GM18508 (cell line): ENCODE measurements around the gene METTL16.
"Not testable (repeated sequence)": the region's sequence is repeated elsewhere in the genome, so short reads cannot be mapped to it uniquely, and the experiment has no call there.

Source experiments
- ATAC-seq: cut with Tn5 transposase; IDR thresholded peaks from one replicate; pipeline ENCODE4 v1.9.1; 2021; ENCODE audit warnings: moderate number of reproducible peaks; ENCODE audit not compliant: insufficient read depth, unreplicated experiment

The METTL16 gene

DNA sequence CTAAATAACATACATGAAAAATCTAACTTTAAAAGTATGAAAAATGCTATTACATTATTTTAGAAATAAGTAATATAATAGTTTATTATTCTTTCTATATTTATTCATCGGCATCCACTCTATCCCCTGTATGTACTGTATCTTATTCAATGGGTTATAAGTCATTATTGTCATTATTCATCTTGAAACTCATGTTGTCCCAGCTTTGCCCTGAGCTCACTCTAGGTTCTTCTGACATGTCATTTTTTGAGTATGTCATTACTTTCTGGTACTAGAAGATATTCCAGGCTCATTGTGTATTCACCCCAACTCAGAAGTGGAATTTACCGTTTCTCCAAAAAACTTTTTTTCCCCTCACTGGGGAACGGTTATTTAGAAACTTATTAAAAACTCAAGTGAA, 57.8 kb downstream of the METTL16 start:
- ATAC-seq, result no peak

DNA sequence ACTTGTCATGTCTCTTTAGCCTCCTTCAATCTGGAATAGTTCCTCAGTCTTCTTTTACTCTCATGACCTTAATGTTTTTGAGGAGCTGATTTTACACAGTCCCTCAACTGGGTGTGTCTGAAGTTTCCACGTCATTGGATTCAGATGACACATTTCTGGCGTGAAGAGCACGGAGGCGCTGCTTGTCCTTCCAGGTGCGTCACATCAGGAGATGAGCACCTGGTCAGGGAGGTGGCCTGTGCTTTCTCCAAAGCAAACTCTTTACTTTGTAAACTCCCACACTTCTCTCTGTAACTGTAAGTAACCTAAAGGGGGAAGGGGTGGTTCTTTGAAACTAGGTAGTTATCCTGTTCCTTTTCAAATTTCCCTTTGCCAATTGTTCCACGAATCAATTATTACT, 58.4 kb downstream of the METTL16 start:
- no peak for ATAC-seq

DNA sequence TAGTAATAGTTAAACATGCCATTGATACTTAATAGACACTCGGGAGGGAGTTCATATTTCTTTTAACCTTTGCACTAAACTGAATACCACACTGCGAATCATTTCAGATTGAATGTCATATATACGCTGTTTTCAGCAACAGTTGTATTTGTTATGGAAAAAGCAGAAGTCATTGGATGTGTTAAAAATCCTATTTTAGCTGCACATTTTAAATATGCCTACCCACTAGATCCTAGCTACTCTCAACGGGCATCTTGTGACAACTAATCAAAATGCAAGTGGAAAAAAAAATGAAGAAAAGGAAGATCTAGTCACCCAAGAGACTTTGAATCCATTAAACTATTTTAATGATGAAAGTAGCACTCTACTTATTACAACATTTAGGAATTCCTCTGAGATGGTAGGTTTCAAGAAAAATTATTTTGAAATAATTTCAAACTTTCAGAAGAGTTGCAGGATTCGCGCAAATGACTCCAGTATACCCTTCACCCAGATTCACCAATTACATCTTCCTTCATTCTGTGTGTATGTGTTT, 59.4 kb downstream of the METTL16 start:
- ATAC-seq, result no peak

DNA sequence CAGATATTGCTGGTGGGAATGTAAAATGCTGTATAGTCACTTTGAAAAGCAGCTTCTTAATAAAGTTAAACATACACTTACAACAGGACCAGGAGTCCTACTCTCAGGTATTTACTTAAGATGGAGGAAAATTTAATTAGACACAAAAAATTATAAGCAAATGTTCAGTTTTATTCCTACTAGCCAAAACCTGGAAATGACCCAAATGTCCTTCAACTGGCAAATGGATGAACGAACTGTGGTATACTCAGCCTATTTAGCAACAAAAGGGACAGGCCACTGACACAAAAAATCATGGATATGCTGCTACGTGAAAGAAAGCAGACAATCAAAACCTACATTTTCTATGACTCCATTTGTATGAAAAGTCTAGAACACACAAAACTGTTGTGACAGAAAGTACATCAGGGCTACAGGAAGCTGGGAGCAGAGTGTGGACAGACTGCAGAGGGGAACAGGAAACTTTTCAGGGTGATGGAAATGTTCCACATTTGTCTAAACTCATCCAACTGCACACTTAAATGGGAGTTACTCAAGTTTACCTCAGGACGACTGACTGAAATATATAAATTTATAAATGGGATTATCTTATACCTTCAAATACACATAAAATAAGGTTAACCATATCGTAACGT, 61.6 kb downstream of the METTL16 start:
- ATAC-seq, result no peak

DNA sequence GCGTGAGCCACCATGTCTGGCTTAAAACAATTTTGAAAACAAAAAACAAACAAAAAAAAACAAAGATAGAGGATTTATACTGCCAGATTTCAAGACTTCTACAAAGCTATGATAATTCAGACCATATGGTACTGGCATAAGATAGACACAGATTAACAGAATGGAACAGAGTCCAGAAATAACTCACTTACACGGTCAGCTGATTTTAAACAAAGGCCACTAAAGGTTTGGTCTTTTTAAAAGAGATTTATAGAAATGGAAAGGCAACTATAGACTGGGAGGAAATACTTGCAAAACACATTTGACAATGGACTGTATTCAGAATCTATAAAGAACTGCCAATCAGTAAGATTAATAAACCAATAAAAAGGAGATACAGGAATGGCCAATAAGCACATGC, 62.2 kb downstream of the METTL16 start:
- ATAC-seq, result no peak

DNA sequence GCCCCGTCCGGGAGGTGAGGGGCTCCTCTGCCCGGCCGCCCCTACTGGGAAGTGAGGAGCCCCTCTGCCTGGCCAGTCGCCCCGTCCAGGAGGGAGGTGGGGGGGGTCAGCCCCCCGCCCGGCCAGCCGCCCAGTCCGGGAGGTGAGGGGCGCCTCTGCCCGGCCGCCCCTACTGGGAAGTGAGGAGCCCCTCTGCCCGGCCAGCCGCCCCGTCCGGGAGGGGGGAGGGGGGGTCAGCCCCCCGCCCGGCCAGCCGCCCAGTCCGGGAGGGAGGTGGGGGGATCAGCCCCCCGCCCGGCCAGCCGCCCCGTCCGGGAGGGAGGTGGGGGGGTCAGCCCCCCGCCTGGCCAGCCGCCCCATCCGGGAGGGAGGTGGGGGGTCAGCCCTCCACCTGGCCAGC, 64.2 kb downstream of the METTL16 start:
- ATAC-seq, result not testable (repeated sequence)

DNA sequence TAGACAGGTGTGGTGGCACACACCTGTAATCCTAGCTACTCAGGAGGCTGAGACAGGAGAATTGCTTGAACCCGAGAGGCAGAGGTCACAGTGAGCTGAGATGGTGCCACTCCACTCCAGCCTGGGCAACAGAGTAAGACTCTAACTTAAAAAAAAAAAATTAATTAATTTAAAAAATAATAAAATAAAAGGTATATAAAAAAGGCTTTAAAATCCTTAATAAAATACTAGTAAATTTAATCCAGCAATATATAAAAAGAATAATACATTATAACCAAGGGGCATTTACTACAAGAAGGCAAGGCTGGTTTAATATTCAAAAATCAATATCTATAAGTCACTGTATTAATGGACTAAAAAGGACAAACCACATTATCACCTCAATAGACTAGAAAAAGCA, 66.0 kb downstream of the METTL16 start:
- ATAC-seq, result no peak

DNA sequence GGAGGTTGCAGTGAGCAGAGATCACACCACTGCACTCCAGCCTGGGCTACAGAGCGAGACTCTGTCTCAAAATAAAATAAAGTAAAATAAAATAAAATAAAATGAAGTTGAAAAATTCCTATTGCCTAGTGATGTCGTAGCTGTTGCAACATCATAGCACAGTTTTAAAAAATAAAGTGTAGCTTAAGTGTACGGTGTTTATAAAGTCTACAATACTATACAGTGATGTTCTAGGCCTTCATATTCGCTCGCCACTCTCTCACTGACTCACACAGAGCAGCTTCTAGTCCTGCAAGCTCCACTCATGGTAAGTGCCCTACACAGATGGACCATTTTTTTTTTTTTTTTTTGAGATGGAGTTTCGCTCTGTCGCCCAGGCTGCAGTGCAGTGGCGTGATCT, 67.3 kb downstream of the METTL16 start:
- no peak for ATAC-seq

DNA sequence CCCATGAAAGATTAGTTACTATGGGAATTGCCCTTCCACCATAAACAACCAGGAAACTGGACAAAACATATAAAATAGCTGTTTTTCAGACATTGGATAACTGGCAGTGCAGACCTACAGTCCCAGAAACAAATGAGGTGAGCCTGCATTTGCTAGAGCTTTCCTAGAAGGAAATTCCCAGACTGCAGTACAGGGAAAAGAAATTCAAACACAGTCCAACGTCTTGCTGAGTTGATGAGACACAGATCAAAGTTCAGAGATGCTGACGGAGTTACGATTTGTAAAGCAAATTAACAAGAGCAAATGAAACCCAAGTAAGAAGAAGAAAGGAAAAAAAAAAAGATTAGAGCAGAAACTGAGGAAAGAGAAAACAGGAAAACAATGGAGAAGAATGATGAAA, 69.5 kb downstream of the METTL16 start:
- no peak for ATAC-seq

DNA sequence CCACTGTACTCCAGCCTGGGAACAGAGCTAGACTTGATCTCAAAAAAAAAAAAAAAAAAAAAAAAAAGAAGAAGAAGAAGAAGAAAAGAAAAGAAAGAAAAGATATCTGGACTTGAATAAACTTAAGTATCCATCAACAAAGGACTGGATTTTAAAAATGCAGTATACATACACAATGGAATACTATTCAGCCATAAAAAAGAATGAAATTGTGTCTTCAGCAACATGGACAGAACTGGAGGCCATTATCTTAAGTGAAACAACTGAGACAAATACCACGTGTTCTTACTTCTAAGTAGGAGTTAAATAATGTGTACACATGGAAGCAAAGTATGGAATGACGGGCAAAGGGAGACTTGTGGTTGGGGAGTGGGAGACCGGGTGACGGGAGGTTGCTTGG, 70.8 kb downstream of the METTL16 start:
- ATAC-seq, result no peak

DNA sequence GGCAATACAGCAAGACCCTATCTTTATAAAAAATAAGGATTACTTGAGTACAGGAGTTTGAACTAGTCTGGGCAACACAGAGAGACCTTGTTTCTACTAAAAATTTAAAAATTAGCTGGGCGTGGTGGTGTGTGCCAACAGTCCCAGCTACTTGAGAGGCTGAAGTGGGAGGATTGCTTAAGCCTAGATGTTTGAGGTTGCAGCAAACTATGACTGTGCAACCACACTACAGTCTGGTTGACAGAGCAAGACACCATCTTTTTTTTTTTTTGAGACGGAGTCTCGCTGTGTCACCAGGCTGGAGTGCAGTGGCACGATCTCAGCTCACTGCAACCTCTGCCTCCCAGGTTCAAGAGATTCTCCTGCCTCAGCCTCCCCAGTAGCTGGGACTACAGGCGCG, 71.7 kb downstream of the METTL16 start:
- ATAC-seq, result not testable (repeated sequence)

DNA sequence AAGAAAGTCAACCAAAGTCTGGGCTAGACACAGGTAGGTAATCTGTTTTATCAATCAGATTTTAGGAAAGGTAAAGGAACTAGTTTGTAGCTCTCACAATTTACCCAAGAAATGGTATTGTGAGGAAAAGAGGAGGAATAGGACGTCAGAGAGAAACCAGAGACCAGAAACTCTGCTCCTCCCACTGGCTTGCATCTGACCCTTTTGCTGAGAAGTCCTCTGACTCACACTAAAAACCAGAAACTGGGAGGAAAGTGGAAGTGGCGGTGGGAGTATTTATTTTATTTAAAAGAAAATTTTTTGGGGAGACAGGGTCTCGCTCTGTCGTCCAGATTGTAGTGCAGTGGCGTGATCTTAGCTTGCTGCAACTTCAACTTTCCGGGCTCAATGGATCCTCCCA, 72.9 kb downstream of the METTL16 start:
- ATAC-seq, result no peak

DNA sequence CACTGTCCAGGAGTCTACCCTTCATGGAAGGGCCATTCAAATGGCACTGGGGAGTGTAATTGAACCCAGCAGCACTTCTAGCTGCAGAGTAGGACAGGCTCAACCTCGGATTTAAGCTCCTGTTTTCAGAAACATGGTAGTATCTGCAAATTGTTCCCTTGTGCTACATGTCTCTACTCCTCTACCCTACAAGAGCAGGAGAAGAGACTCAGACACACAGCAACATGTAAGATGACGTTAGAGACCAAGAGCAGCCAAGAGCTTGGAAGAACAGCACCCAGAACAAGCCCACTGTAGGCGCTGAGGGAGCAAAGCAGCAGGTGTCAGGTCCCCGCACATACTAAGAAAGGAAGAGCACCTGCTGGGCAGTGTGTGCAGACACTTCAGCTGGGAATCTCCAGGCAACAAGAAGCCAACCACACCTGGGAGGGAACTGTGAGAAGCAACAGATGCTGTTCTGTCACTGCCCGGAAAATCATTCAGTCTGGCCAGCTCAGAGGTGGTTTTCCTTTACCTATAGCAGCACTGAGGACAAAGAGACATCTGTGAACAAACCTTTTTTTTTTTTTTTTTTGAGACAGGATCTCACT, 75.3 kb downstream of the METTL16 start:
- ATAC-seq, result no peak

DNA sequence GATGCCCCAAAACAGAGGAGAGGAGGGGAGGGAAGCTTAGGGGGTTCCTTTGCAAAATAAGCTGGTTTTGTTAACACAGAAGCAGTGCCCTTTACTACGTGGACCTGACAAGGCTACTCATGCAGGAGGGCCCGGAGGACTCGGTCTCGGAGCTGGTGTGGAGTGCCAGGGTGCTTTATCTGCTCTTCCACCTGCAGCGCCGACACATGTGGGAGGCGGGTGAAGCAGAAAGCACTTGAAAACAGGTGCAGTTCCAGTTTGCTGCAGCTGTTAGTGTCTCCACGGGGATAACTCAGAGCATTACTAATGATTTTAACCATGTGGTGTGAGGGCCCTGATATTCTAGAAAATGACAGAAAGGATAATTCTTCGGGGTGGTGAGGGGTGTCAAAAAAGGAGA, 75.8 kb downstream of the METTL16 start:
- no peak for ATAC-seq

DNA sequence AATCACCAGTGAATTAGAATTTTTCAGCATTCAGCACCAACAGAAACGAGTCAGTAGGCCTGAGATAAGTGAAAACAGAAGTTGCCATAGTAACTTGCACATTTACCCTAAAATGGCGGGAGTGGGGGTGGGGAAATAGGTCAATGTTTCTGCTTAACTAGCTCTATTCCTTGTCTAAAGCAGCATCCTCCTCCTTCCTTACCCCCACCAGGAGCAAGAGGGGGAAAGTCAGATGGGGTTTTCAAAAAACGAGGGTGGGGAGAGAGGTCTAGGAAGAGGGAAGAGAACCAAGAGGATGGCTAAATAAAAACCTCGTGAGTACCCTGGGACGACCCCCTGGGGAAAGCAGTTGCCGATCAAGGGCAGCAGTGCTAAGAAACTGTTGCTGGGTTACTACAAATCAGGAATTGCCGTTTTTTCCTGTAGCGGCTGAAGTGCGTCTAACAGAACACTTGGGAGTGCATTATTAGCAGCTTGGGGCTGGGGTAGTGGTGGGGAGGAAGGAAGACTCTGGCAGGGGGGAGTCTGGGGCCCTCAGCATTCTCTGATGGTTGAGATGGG, 76.4 kb downstream of the METTL16 start:
- ATAC-seq, result no peak

DNA sequence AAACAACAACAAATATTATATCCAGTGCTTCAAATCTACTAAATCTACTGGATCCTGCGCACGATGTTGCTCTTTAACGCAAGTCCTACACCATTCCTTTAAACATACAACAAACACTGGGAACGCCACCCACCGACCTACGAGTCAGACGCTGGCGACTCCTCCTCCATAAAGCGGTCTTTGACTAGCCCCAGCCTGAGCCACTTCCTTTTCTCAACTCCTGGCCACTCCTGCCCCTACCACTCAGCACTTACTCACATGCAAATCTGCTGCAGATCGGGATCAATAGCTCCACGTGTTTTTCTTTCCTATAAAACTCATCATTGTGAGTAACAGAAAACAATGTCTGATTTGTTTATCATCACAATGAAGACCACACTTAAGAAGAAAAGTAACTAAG, 78.0 kb downstream of the METTL16 start:
- ATAC-seq, result no peak

DNA sequence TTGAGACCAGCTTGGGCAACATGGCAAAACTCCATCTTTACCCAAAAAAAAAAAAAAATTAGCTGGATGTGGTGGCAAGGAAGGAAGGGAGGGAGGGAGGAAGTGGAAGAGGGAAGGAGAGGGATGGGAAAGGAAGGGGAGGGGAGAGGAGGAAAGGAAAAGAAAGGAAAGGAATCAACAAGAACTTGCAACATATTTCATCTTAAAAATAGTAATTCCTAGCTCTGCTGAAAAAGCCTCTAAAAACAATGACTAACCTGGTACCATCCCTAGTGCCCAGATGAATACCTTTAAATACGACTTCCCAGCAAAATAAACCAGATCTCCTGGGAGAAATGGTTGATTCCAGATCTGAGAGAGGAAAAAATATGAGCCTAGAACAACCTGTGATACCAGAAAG, 83.8 kb downstream of the METTL16 start:
- no peak for ATAC-seq

DNA sequence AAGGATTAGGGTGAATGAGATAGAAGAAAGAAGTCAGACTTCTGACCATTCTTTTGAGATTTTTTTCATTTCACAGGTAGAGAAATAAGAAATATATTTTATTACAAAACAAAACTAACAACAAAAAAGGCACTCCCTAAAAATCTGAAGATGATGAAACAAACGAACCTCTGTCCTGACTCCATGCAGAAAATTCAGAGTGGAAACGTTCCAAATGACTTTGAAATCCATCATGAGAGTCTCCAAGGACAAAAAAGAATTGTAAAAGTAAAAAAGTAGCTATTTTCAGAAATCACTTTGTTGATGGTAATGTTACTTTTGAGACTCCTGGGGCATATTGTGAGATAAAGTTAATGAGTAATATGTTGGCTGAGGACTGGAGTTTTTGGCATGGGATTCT, 84.5 kb downstream of the METTL16 start:
- no peak for ATAC-seq

DNA sequence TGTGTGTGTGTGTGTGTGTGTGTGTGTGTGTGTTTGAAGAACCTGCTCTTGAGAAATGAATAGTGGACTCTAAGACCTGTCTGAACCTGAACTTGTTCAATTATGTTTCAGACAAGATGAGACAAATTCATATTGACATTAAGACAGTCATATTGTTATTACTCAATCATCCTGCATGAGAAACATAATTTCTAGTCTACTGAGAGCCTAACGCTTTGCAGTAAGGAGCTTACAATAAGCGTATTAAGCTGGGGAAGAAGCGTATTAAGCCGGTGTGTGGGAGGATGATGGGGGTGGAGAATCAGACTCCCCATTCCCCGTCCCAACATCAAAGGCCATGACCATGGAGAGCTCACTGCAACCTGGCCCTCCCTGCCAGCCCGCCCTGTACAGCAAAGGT, 88.4 kb downstream of the METTL16 start:
- ATAC-seq, result no peak

DNA sequence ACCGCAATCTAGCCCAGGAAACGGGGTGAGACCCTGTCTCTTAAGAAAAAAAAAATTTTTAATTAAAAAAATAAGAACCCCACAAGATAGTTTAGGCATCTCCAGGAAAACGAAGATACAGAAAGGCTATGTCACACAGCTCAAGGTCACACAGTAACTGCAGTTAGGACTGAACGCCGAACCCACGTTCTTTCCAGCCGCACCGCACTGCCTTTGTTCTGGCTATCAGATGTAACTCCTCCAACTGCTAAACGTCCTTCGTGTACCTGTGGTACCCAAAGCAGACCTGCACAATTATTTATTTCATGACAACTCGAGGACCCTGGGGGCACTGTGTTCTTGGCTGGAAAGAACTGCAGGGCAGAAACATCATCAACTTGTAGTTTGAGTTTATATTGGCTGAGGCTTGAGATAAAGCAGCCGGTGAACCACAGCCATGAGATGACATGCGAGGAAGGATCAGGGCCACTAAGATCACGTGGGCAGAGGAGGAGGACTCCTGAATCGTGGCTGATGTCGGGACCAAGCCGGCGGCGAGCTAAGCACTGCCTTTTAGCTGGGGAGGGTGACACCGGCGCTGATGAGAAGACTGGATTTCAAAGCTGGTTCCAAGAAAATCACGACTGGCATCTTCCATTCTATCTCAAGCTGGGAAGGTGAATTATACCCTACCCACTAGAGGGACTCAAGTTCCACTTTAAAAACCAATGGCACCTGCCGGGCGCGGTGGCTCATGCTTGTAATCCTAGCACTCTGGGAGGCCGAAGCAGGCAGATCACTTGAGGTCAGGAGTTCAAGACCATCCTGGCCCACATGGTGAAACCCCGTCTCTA, 90.2 kb downstream of the METTL16 start:
- ATAC-seq, result no peak

DNA sequence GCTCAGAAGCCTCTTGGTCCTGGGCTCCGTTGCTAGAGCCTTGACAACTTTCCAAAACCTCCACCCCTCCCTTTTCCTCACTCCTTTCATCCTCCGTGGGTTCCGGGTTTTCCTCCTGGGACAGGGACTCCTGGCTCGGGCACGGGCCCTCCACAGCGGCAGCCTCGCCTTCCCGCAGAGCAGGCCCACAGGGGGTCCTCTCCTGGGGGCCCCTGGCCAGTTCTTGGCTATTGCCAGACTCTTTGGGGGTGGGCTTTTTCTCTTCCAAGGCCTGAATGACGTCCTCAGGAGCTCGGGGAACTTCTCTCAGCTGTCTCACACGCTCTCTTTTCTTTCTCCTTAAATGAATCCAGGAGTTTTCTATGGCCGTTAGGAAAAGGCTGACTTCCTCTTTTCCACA, 91.5 kb downstream of the METTL16 start:
- no peak for ATAC-seq
